Trophoblast cell (in vitro differentiated cells and primary cell): ENCODE measurements around the gene AFDN.
A peak's percentile ranks its signal among the peaks of the same experiment; 100 is the strongest.

ENCODE experiments used
- DNase-seq, 2 donors: peaks; one replicate each; pipeline ENCODE4 v3.0.0-alpha.2; 2016
- H2AFZ ChIP-seq: 2 replicates; pipeline ENCODE4 v1.6.1; 2013; ENCODE audit warnings: low read length, moderate library complexity, mild to moderate bottlenecking; ENCODE audit not compliant: insufficient read depth, poor library complexity
- H2AK5ac ChIP-seq: 2 replicates; pipeline ENCODE4 v1.6.1; 2013; ENCODE audit warnings: mild to moderate bottlenecking, low read length
- H2BK120ac ChIP-seq: 2 replicates; pipeline ENCODE4 v1.6.1; 2013; ENCODE audit warnings: low read length, mild to moderate bottlenecking, moderate library complexity; ENCODE audit not compliant: insufficient read depth, poor library complexity
- H2BK12ac ChIP-seq: 2 replicates; pipeline ENCODE4 v1.6.1; 2013; ENCODE audit warnings: mild to moderate bottlenecking, low read length, moderate library complexity
- H2BK5ac ChIP-seq: 2 replicates; pipeline ENCODE4 v1.6.1; 2013; ENCODE audit warnings: low read length, low read depth, moderate library complexity, mild to moderate bottlenecking; ENCODE audit not compliant: poor library complexity
- H3K14ac ChIP-seq: 2 replicates; pipeline ENCODE4 v1.6.1; 2013; ENCODE audit warnings: mild to moderate bottlenecking, low read length
- H3K18ac ChIP-seq: 2 replicates; pipeline ENCODE4 v1.6.1; 2013; ENCODE audit warnings: mild to moderate bottlenecking, low read length
- H3K23ac ChIP-seq: 2 replicates; pipeline ENCODE4 v1.6.1; 2013; ENCODE audit warnings: low read length
- H3K27ac ChIP-seq: 2 replicates; pipeline ENCODE4 v1.5.1; 2013; ENCODE audit warnings: low read depth, mild to moderate bottlenecking, inconsistent platforms, low read length, moderate library complexity
- H3K27me3 ChIP-seq: 2 replicates; pipeline ENCODE4 v1.6.1; 2013; ENCODE audit warnings: inconsistent platforms, mild to moderate bottlenecking, low read length, moderate library complexity; ENCODE audit not compliant: insufficient read depth
- H3K36me3 ChIP-seq, 2 experiments: 1 replicate in 1 of 2; 2 replicates in 1 of 2; pipeline ENCODE4 v1.6.1; 2013; ENCODE audit warnings: low read length in 2 of 2, mild to moderate bottlenecking in 2 of 2, moderate library complexity in 1 of 2; ENCODE audit not compliant: insufficient read depth in 2 of 2, control insufficient read depth in 1 of 2
- H3K4ac ChIP-seq: 2 replicates; pipeline ENCODE4 v1.6.1; 2013; ENCODE audit warnings: low read depth, mild to moderate bottlenecking, low read length, moderate library complexity
- H3K4me1 ChIP-seq, 2 experiments: 1 replicate in 1 of 2; 2 replicates in 1 of 2; pipeline ENCODE4 v1.6.1; 2013; ENCODE audit warnings: low read length in 2 of 2, mild to moderate bottlenecking in 2 of 2, moderate library complexity in 1 of 2; ENCODE audit not compliant: insufficient read depth in 2 of 2, control insufficient read depth in 1 of 2
- H3K4me2 ChIP-seq: 2 replicates; pipeline ENCODE4 v1.6.1; 2013; ENCODE audit warnings: inconsistent platforms, mild to moderate bottlenecking, low read length, moderate library complexity
- H3K4me3 ChIP-seq: 2 replicates; pipeline ENCODE4 v1.5.1; 2013; ENCODE audit warnings: mild to moderate bottlenecking, low read depth, low read length, inconsistent platforms
- H3K79me1 ChIP-seq: one replicate; pipeline ENCODE4 v1.6.1; 2013; ENCODE audit warnings: low read length
- H3K79me2 ChIP-seq: 2 replicates; pipeline ENCODE4 v1.6.1; 2013; ENCODE audit warnings: low read length, mild to moderate bottlenecking; ENCODE audit not compliant: control insufficient read depth, insufficient read depth, poor library complexity
- H3K9ac ChIP-seq: 2 replicates; pipeline ENCODE4 v1.6.1; 2013; ENCODE audit warnings: mild to moderate bottlenecking, low read length
- H3K9me3 ChIP-seq: 2 replicates; pipeline ENCODE4 v1.6.1; 2013; ENCODE audit warnings: low read depth, mild to moderate bottlenecking, control low read depth, inconsistent platforms, low read length; ENCODE audit not compliant: insufficient read depth
- H4K12ac ChIP-seq: 2 replicates; pipeline ENCODE4 v1.6.1; 2013; ENCODE audit warnings: low read depth, mild to moderate bottlenecking, low read length, moderate library complexity
- H4K8ac ChIP-seq: 2 replicates; pipeline ENCODE4 v1.6.1; 2013; ENCODE audit warnings: low read depth, mild to moderate bottlenecking, low read length, moderate library complexity
- H4K91ac ChIP-seq: one replicate; pipeline ENCODE4 v1.6.1; 2013; ENCODE audit warnings: low read depth, mild to moderate bottlenecking, low read length, moderate library complexity
- WGBS: extraction: QIAGEN DNeasy Blood & Tissue Kit; methylation state at CpG from one replicate; pipeline ENCODE4 v1.1.7; 2013; ENCODE audit warnings: missing lambda C conversion rate; ENCODE audit not compliant: insufficient read length, insufficient coverage; ENCODE audit errors: extremely low coverage; 5-methylcytosine and 5-hydroxymethylcytosine counted together

The AFDN gene

GRCh38 chr6:167832497-167833395 is 6.0 kb downstream of the AFDN start:
- H4K91ac ChIP-seq = no peak overlapping the region
- H3K4me2 ChIP-seq = no peak overlapping the region
- H3K18ac ChIP-seq = no peak overlapping the region
- WGBS = no CpG with 5 or more reads among the region's 4 CpGs
- H3K4me3 ChIP-seq = no peak overlapping the region
- no peak overlapping the region for H2BK120ac ChIP-seq
- no peaks in the 10 kb centered on the region for H3K9me3 ChIP-seq
- no peak overlapping the region for H4K12ac ChIP-seq
- H2AFZ ChIP-seq = no peak overlapping the region
- H3K79me1 ChIP-seq = peaks cover 2% of the 10 kb centered on the region
- DNase-seq = no peak
- H3K14ac ChIP-seq = no peak overlapping the region
- H2BK5ac ChIP-seq = no peak overlapping the region
- H3K9ac ChIP-seq = no peak overlapping the region
- no peaks in the 10 kb centered on the region for H3K36me3 ChIP-seq
- peaks cover 12% of the 10 kb centered on the region for H3K79me2 ChIP-seq
- H3K27ac ChIP-seq = no peak overlapping the region
- H3K4me1 ChIP-seq = peaks cover 0 to 8% of the 10 kb centered on the region in 2 experiments
- H3K23ac ChIP-seq = no peak overlapping the region
- H2AK5ac ChIP-seq = no peak overlapping the region
- no peaks in the 10 kb centered on the region for H3K27me3 ChIP-seq
- H4K8ac ChIP-seq = no peak overlapping the region
- H3K4ac ChIP-seq = peak overlapping the region; percentile 88
- H2BK12ac ChIP-seq = no peak overlapping the region

DNA sequence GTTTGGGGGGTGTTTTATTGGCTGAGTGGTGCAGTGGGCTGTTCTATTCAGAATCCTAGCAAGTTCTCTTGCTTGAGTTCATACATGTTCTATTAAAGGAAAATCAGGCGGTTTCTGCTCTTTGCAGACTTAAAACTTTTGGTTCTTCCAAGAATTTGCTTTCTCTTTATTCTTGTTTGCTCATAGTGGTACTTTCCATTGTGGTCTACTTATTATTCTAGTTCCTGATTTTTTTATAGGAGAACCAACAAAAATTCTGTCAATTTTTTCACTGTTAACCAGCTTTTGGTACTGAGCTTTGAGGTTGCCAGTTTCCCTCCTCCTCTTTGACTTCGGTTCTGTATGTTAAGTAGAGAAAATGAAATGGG is 6.7 kb downstream of the AFDN start:
- Histone ChIP-seq H2BK5ac (no peak overlapping the region), H4K91ac (no peak overlapping the region), H3K27me3 (no peaks in the 10 kb centered on the region), H3K79me2 (peaks cover 12% of the 10 kb centered on the region), H4K12ac (no peak overlapping the region), H2BK12ac (no peak overlapping the region), H3K4me2 (no peak overlapping the region), H3K23ac (no peak overlapping the region), H3K4me3 (no peak overlapping the region), H3K36me3 (no peaks in the 10 kb centered on the region), H3K27ac (no peak overlapping the region), H3K9me3 (no peaks in the 10 kb centered on the region), H3K18ac (no peak overlapping the region), H3K79me1 (no peaks in the 10 kb centered on the region), H2AFZ (no peak overlapping the region), H3K14ac (no peak overlapping the region), H2AK5ac (no peak overlapping the region), H3K4ac (peak overlapping the region; percentile 88), H4K8ac (no peak overlapping the region), H3K9ac (no peak overlapping the region), H2BK120ac (no peak overlapping the region), H3K4me1 (peaks cover 0 to 10% of the 10 kb centered on the region in 2 experiments)
- WGBS = no CpG with 5 or more reads among the region's 2 CpGs
- no peak for DNase-seq

GRCh38 chr6:167835260-167835659 is 8.5 kb downstream of the AFDN start:
- Histone ChIP-seq H3K4me1 (peaks cover 0 to 18% of the 10 kb centered on the region in 2 experiments), H2BK5ac (no peak overlapping the region), H3K79me2 (peaks cover 15% of the 10 kb centered on the region), H3K18ac (no peak overlapping the region), H3K9me3 (no peaks in the 10 kb centered on the region), H2BK12ac (no peak overlapping the region), H3K79me1 (no peaks in the 10 kb centered on the region), H3K27me3 (no peaks in the 10 kb centered on the region), H4K91ac (no peak overlapping the region), H2AK5ac (no peak overlapping the region), H4K12ac (no peak overlapping the region), H3K14ac (no peak overlapping the region), H3K4me2 (no peak overlapping the region), H3K23ac (no peak overlapping the region), H3K9ac (no peak overlapping the region), H3K4ac (no peak overlapping the region), H4K8ac (no peak overlapping the region), H3K27ac (no peak overlapping the region), H3K36me3 (no peaks in the 10 kb centered on the region), H3K4me3 (no peak overlapping the region), H2BK120ac (no peak overlapping the region), H2AFZ (no peak overlapping the region)
- no peak for DNase-seq
- WGBS = no CpG with 5 or more reads among the region's 3 CpGs

DNA sequence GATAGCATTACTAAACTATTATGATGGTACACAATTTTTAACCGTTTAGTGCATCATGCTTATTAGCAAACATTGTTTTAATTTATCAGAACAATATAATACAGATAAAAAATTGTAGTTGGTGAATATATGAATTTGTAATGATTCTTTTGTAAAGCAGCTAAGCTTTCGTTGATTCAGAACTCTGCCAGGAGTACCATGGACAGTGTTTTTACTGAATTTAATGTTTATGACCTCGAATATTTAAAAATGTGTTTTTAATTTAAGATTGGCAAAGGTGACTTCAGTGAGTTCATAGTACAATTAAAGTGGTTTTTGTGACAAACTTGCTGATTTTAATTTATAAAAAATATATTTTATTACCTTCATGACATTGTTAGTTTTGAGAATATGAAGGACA is 10.0 kb downstream of the AFDN start:
- no peaks in the 10 kb centered on the region for H3K9me3 ChIP-seq
- no peak overlapping the region for H4K12ac ChIP-seq
- no peak overlapping the region for H2BK5ac ChIP-seq
- H3K4me2 ChIP-seq = no peak overlapping the region
- H3K79me2 ChIP-seq = peaks cover 17% of the 10 kb centered on the region
- no peak overlapping the region for H3K18ac ChIP-seq
- no peak overlapping the region for H2BK12ac ChIP-seq
- peaks cover 0 to 27% of the 10 kb centered on the region in 2 experiments for H3K4me1 ChIP-seq
- H2BK120ac ChIP-seq = no peak overlapping the region
- no peak overlapping the region for H3K23ac ChIP-seq
- no CpG with 5 or more reads among the region's 3 CpGs for WGBS
- no peak overlapping the region for H3K14ac ChIP-seq
- H4K91ac ChIP-seq = no peak overlapping the region
- no peak overlapping the region for H3K4ac ChIP-seq
- H3K9ac ChIP-seq = no peak overlapping the region
- no peaks in the 10 kb centered on the region for H3K36me3 ChIP-seq
- no peaks in the 10 kb centered on the region for H3K79me1 ChIP-seq
- H4K8ac ChIP-seq = no peak overlapping the region
- no peak overlapping the region for H2AK5ac ChIP-seq
- H3K27ac ChIP-seq = no peak overlapping the region
- no peak overlapping the region for H3K4me3 ChIP-seq
- DNase-seq = no peak
- H3K27me3 ChIP-seq = no peaks in the 10 kb centered on the region
- no peak overlapping the region for H2AFZ ChIP-seq
